CD1c-positive myeloid dendritic cell (primary cell): ENCODE measurements around the gene KCNJ12.
"Not testable (repeated sequence)": the region's sequence is repeated elsewhere in the genome, so short reads cannot be mapped to it uniquely, and the experiment has no call there.

ENCODE experiments used
- DNase-seq: peaks from one replicate; pipeline ENCODE4 v3.0.0-alpha.2; 2016; ENCODE audit errors: extremely low spot score

Gene KCNJ12

DNA sequence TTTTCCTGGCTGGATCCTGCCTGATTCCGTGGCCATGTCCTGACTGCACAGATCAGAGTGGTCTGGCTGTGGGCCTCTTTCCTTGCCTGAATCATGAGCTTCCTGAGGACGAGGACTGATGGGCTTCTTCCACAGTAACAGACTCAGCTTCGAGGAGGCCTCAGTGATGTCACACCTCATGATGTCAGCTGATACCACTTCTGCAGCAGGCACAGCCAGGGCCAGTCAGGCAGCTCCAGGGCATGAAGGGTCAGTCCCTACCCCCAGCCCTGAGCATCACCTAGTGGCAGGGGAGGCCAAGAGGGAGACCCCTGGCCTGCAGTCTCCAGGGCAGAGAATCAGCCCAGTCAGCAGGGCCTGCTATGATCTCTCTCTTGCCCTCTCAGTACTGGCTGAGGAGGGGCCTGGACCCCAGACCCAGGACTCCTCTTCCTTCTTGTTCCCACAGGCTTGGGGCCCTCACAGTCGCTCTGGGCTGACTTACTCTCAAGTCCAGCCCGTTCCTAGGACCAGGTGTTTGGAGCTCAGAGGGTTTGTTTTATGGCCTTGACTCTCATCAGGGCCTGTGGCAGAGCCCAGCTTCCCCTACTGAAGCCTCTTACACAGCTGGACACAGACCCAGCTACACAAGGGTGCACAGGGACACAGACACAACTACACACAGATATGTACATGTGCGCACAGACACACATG lies 26.7 kb upstream of the KCNJ12 start:
- DNase-seq, result not testable (repeated sequence)

DNA sequence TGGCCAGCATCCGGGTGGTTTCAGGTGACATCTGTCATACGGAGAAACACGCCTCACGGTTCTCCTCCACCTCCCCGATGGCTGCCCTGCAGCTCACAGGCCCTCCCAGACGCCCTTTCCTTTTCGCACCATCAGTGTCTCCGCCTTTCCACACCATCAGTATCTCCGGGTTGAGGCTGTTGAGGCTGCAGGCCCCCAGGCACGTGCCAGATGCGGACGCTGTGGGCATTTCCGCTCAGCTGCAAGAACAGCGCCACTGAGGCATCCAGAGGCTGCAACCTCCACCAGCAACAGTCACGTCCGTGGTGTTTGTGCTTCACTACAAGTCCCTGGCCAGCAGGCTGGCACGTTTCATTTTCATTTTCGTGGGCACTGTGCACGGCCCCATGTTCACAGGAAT lies 25.7 kb upstream of the KCNJ12 start:
- DNase-seq, result not testable (repeated sequence)

DNA sequence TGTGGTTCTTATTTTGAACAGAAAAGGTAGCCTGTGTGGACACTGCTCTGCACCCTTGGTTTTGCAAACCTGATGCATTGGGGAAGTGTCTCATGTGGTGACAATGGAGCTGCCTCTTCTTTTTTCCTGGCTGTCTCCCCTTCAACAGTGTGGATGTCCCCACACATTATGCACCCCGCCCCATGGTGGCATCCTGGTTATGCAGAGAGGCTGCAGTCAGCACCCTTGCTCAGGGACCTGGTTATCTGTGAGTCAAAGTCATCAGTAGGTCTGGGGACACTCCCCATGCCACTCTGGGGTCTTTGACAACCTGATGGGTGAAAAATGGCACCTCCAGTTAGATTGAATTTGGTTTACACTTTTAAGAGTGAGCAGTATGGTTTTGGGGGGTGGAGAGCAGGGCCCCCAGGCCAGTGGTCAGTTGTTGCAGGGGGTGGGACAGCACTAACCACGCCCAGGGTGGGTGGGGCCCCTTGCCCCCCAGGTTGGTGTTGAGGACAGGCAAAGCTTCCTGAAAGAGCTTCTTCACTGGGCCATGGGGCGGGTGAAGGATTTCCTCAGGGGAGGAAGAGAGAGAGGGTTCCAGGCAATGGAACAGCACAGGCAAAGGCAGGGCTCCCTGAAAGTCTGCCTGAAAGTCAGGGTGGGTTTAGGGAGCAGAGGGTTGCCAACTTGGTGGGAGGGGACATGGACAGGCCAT lies 24.6 kb upstream of the KCNJ12 start:
- no peak for DNase-seq

DNA sequence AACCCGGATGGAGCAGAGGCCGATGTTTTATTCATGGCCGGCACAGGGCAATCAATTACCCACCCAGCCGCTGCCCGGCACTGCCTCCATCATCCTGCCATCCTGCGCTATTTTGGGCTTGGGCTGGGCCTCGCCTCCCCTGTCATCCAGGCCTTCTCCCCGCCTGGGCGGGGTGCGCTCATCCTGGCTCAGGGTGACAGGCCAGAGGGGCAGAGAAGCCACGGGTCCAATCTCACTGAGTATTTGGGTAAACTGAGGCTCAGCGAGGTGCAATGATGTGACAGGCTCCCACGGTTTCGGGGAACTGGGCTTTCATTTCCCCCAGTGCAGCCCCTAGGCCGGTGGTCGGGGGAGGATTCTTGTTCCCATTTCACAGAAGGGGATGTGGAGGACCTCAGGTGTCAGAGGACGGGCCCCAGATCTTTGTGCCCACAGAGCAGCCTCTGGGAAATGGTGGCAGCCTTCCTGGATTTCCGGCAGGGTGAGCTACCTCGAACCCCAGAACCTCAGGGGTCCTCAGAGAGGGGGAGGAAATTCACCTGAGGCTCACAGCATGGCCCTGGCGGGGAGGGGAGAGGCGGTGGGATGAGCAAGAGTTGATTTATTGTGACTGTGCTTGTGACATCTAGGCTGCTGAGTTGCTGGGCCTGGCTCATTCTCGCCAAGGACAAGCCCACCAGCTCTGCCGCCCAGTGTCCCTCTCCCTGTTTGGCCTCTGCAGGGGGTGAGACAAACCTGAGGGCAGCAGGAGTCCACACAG lies 23.8 kb upstream of the KCNJ12 start:
- DNase-seq, result no peak

DNA sequence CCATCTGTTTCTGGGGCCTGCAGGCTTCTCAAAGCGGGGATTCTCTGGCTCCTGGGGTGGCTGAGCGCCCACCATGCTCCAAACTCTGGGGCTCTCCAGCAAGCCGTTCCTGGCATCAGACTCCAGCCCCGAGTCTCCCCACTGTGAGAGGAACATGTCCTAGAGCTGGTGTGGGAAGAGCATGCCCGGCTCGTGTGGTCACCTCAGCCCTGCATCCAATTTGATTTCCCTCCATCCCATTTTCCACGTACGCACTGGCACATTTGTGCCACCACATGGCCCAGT lies 23.2 kb upstream of the KCNJ12 start:
- DNase-seq, result no peak

DNA sequence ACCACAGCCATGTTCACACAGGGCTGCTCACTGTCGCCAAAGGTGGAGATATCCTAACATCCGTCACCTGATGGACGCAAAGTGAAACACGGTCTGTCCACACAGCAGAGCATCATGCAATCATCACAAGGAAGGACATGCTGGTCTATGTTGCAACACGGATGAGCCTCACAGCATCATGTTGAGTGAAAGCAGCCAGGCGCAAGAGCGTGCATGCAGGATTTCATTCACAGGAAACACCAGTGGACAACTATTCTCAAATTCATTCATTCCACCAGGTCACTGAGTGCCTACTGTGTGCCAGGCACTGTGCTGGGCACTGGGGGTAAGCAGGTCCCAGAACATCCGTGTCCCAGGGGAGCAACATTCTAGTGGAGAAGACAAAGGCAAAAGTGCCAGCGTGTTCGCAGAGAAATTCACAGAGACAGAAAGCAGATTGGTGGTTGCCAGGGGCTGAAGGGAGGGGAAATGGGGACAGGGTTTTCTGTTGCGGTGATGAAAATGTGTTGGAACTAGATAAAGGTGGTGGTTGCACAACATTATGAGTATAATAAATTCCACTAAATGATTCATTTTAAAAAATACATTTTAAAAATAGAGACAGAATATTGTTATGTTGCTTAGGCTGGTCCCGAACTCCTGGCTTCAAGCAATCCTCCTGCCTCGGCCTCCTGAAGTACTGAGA lies 22.7 kb upstream of the KCNJ12 start:
- no peak for DNase-seq

DNA sequence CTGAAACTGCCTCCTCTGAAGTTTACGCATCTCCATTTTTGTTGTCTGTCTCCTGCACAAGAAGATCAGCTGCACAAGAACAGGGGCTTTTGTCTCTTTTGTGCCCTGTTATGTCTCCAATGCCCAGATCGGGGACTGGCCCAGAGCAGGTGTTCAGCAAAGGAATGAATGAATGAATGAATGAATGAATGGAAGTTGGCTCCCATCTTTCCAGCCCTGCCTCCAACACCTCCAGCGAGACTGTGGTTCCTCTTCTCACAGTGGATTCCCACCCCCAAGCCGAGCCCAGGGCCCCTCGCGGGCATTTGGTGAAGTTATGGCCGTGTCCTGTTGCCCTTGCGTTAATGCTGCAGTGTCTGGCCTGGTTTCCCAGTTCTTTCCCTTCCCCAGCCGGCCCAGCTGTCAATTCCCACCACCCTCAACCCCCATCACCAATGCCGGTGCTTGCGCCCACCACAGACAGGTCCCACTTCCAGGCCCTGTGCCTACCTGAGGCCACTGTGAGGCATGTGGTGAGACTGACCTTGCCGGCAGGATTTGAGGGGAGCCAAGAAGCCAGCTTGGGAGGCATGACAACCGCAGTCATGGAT lies 21.3 kb upstream of the KCNJ12 start:
- no peak for DNase-seq

DNA sequence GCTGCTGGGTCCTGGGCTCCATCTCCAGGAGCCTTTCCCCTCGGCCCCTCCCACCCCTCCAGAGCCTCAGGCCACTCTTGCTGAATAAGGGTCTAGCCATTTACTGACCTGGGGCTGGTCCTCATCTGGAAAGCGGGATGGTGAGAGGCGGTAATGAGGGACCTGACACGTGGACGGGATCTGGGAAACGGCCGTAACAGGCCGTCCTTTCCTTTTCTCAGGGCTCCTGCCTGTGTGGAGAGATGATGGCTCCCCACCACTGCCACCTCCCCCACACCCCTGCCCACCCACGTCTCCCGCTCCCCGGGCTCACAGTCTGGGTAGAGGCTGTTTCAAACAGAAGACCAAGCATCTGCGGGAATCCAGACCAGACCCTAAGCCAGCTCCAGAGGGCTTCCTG lies 20.6 kb upstream of the KCNJ12 start:
- no peak for DNase-seq

DNA sequence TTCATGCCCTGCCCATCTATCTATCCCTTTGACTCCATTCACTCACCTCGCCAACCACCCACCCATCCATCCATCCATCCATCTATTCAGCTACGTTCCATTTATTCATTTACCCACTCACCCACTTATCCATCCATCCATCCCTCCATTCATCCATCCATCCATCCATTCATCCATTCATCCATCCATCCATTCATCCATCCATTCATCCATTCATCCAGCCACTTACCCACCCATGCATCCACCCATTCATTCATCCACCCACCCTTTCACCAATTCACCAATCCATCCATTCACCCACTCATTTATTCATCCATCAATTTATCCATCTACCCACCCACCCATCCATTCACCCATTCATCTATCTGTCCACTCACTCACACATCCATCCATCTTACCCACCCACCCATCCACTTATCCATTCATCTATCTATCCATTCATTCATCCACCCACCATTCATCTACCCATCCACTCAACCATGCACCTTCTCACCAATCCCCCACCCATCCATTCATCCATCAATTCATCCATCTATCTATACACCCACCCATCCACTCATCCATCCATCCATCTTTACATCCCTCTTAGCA lies 19.5 kb upstream of the KCNJ12 start:
- DNase-seq, result no peak

DNA sequence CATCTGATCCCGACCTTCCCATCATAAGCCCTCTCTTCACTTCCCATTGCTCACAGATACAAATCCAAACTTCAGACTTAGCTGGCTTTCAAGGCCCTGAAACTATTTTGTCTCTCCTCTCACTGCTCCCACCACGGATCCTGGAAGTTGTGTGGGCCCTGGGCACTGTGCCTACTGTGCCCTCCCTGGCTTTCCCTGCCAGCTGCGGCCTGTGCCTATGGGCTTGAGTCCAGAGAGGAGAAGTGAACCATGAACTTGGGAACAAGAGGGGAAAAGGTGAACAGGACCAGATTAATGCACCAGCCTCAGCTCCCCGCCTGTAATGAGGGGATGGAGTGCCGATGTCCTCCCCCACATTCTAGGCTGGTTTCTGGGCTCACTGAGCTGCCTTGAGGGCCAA lies 18.9 kb upstream of the KCNJ12 start:
- no peak for DNase-seq

DNA sequence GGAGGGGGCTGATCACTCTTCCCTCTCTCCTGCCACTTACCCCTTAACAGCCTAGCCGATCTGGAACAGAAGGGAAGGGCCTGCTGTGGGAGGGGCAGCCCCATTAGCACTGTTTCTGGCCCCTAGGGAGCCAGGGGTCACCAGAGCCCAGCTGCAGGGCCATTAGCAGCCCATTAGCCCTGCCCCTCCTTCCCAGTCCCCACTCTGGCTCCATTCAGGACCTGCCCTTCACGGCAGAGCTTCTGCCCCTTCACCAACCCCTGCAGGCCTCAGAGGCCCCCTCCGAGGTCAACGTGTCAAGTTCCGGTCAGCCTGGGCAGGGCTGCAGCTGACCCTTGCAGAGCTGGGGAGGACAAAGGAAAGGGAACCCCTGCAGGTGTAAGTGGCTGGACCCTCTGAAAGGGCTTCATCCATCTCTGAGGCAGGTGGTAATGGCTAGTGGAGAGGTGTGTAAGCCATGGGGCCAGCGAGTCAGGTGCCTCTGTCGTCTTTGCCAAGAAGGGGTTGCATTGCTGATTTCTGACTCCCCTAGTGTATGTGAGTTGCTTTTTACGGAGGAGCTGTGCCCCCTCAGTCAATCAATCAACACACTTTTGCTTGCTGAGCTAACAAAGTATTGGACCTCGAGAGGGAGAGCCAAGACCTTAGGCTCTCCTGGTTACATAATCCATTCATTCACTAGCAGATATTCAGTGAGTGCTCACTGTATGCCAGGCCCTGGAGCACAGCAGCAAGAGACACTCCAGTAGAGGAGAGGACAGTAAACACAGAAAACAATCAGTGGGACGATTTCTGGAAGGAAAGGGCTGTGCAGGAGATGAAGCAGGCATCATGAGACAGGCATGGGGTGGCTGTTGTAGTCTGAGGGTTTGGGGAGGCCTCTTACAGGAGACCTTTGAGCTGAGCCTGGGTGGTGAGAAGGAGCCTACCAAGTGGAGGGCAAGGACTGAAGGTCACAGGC lies 18.2 kb upstream of the KCNJ12 start:
- DNase-seq, result no peak

- no peak for DNase-seq
Measured at GRCh38 chr17:21358682-21359482, 17.3 kb upstream of the KCNJ12 start.

DNA sequence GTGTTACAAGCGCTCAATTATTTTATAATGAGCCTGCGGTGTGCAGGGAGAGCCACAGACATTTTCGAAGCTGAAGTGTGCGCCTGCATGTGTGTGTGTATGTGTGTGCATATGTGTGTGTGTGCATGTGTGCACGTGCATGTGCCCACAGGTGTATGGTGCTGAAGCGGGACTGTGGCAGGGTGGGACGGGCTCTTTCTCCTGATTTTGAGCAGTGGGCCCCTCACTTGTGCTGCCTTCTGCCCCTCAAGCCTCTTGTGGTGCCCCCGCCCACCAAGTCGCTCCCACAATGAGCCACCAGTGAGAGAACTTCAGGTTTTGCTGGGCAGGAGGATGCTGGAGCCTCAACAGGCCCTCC lies 16.7 kb upstream of the KCNJ12 start:
- no peak for DNase-seq

DNA sequence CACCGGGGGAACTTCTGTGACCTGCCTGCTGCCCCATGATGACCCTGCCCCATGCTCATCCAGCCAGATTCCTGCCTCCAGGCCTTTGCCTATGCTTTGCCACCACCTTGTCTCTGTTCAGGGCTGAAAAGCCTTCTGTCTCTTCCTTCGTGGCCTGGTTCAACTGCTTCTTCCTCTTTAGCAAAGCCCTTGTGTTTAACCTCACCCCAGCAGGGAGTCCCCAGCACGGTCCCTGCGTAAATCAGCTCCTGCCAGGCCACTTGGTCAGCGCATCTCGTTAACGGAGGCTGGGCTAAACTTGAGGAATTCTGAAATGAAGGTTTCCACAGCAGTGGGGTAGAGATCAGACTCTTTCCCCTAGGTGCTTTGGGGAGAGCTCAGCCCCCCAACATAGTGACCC lies 16.1 kb upstream of the KCNJ12 start:
- no peak for DNase-seq

DNA sequence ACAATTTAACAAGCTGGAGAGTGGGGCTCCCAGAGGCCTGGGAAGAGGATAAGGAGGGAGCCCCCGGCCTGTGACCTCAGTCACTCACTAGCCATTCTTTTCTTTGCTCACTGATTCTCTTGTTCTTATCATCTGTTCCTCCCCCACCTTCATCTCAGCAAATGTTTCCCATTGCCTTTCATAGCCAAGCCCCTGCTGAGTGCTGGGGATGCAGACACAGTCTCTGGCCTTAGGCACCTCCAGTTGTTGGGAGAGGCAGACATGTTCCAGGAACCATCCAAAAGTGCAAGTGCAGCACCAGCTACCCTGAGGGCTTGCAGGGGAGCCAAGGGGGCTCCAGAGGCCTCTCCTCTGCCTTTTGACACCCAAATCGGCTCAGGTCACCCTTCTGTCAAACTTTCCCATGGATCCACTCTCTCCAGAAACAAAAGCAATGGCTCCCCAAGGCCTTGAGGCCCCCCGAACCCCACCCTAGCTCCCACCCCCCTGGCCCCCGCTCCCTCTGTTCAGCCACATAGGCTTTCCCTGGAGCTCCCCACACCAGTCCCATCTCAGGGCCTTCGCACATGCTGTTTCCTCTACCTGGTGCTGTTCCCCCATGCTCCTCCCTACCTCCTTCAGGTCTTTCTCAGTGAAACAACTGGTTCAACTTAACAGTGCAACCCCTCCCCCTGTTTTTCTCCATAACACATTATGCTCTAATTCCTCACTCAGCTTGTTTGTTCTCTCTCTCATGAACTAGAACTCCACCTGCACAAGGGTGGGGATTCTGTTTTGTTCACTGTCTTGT lies 14.9 kb upstream of the KCNJ12 start:
- no peak for DNase-seq

DNA sequence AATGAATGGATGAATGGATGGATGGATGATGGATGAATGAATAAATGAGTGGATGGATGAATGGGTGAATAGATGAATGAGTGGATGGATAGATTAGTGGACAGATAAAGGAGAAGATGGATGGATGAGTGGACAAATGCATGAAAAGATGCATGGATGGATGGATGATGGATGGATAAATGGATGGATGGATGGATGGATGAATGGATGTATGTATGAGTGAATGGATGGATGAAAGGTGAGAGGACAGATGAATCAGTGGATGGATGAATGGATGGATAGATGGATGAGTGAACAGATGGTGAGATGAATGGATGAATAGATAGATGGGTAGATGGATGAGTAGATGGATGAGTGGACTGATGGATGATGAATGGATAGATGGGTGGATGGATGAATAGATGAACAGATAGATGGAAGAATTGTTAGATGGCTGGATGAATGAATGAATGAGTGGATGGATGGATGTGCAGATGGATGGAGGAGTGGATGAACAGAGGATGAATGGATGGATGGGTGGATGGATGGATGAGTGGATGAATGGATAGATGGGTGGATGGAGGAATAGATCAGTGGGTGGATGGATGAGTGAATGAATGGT lies 13.7 kb upstream of the KCNJ12 start:
- DNase-seq, result no peak

DNA sequence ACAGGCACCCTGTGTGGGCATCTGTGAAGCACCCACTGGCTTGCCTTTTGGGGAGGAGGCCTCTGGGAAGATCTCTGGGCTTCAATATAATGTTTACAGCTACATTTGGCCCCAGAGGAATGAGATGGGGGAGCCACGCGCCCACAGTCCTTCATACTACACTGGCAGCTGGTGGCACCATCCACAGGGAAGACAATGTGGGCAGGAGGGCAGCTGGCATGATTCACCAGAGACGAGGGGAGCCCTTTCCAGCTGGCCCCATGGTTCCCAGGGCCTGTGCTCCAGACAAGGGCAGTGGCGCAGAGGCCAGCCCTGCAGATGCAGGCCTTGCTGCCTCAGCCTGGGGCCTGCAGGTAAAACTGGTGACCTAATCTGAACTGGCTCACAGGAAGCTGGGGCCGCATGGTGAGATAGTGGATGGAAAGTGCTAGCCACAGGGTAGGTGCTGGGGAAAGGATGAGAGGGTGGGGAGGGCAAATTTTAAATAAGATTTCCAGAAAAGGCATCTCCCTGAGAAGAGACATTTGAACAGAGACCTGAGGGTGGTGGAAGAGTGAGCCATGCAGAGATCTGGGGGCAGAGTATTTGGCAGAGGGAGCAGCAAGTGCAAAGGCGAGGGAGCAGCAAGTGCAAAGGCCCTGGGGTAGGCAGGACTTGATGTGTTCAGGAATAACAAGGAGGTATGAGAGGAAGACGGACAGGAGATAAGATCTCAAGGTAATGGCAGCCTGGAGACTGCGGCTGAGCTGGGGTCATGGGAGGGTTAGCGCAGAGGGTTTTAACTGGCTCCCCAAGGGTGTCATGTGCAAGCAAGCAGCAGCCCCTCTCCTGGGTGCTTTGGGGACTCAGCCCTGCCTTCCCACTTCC lies 12.1 kb upstream of the KCNJ12 start:
- no peak for DNase-seq

DNA sequence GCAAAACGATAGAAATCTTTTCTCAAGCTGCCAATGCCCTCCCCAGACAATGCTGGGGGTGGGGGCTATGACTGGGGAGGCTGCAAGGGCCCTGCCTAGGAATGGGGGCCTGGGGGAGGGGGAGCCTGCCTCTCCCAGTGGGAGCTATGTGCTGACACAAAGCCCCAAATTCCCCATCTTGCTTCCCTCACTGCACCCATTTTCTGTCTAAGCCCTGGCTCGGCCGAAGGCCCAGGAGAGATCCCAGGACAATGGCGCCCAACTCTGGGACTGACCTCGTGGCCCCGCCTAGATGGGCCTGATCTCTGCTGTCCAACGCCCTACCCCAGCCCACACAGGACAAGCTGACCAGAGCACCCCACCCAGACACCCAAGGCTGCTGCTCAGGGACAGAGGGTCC lies 11.1 kb upstream of the KCNJ12 start:
- no peak for DNase-seq
